H1 (cell line): Measurements from ENCODE around the gene C1orf174. TPM values are rescaled to one million over a fixed set of nuclear protein-coding genes. Genes with fewer than 3 reads are reported as not detected.

Source experiments
- GABPA ChIP-seq: IDR thresholded peaks from 2 replicates; pipeline ENCODE4 v1.6.1; 2011; ENCODE audit warnings: mild to moderate bottlenecking, low read length, moderate library complexity, borderline replicate concordance; ENCODE audit not compliant: insufficient read depth
- JUN ChIP-seq: IDR thresholded peaks from 2 replicates; pipeline ENCODE4 v1.6.1; 2011; ENCODE audit warnings: low read depth, mild to moderate bottlenecking, improper control_type of control experiment, low read length
- SIX5 ChIP-seq: IDR thresholded peaks from 2 replicates; pipeline ENCODE4 v1.6.1; 2011; ENCODE audit warnings: mild to moderate bottlenecking, low read depth, low read length
- polyA plus RNA-seq, 7 experiments: library from polyadenylated mRNA; depleted of rRNA in 3 of 7; stranded (reverse) in 5 of 7; unstranded in 2 of 7; fragments of >200 nt in 5 of 7; fragments of 200-250 nt in 2 of 7; gene quantifications; 1 replicate in 5 of 7; 2 replicates in 1 of 7; 4 replicates in 1 of 7; pipeline versions ENCODE4 v1.2.1 to v1.2.3, GENCODE V29; 2011 to 2013; ENCODE audit warnings: missing spikeins in 2 of 7, mixed read lengths in 2 of 7
- total RNA-seq: library from RNA; stranded (reverse); fragmentation: NEBNext Ultra II Directional; extraction: Animal tissue kit (Norgen Biotek cat#: 25700); gene quantifications from 2 replicates; pipeline ENCODE4 v1.2.1, GENCODE V29; 2021

C1orf174 gene
- total and polyA plus RNA-seq, 2 of the 8 experiments (the other 6 are each of a cell fraction or from before 2014, with no cell fraction given) = 28.4 to 32.4 TPM

DNA sequence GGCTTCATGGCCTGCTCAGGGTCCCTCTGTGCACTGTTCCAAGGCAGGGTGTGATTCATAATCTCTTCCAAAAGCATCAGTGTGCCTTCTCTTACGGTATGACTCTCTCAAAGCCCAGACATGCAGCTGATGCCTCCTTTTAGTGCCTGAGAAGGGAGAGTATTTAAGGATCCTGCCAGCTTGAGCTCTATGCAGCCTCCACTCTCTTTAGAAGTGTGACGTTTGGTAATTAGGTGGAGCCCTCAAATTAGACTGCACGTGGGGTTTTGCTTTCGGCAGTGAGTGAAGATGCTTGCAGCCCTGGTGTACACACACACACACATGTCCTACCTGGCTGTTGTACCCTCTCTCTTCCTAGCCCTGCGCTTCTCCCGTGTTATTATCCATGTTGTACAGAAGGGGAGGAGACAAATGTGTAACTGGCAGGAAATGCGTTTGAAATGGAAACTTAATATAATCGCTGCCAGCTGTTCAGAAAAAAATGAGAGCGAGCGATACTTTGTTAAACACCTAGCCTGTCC, 2.6 kb upstream of the C1orf174 start (continued):
- TF ChIP-seq JUN (no peak), GABPA (no peak), SIX5 (no peak)
